KMS-11 (cell line): Measurements from ENCODE around the gene KCTD15.

ENCODE experiments used
- H2AFZ ChIP-seq: fragments of 200-600 bp; sonication (generic); 2 replicates; pipeline ENCODE4 v1.6.1; 2016; ENCODE audit warnings: antibody characterized with exemption, mixed run types, low read depth
- H3K27ac ChIP-seq: fragments of 200-600 bp; sonication (generic); 2 replicates; pipeline ENCODE4 v1.6.1; 2016; ENCODE audit warnings: mild to moderate bottlenecking, mixed run types
- H3K27me3 ChIP-seq: fragments of 200-600 bp; sonication (generic); 2 replicates; pipeline ENCODE4 v1.6.1; 2017; ENCODE audit warnings: mild to moderate bottlenecking, low read depth, mixed run types, moderate library complexity; ENCODE audit not compliant: insufficient read depth
- H3K36me3 ChIP-seq: fragments of 200-600 bp; sonication (generic); 2 replicates; pipeline ENCODE4 v1.6.1; 2017; ENCODE audit warnings: mild to moderate bottlenecking, mixed run types; ENCODE audit not compliant: insufficient read depth
- H3K4me1 ChIP-seq: fragments of 200-600 bp; sonication (generic); 2 replicates; pipeline ENCODE4 v1.6.1; 2016; ENCODE audit warnings: mild to moderate bottlenecking, low read depth, mixed run types; ENCODE audit not compliant: poor library complexity, severe bottlenecking
- H3K4me2 ChIP-seq: fragments of 200-600 bp; sonication (generic); 2 replicates; pipeline ENCODE4 v1.7.0; 2016; ENCODE audit warnings: mild to moderate bottlenecking, mixed run types
- H3K4me3 ChIP-seq: fragments of 200-600 bp; sonication (generic); IDR thresholded peaks from 2 replicates; pipeline ENCODE4 v1.6.1; 2017; ENCODE audit warnings: low read depth, low read length, mixed read lengths; ENCODE audit not compliant: insufficient read depth
- H3K79me2 ChIP-seq: fragments of 200-600 bp; sonication (generic); 2 replicates; pipeline ENCODE4 v1.6.1; 2016; ENCODE audit warnings: low read depth, mixed run types; ENCODE audit not compliant: insufficient read depth
- H3K9ac ChIP-seq: fragments of 200-600 bp; sonication (generic); 2 replicates; pipeline ENCODE4 v1.6.1; 2016; ENCODE audit warnings: mild to moderate bottlenecking, mixed run types
- H4K20me1 ChIP-seq: fragments of 200-600 bp; sonication (generic); 2 replicates; pipeline ENCODE4 v1.6.1; 2016; ENCODE audit warnings: mild to moderate bottlenecking, mixed run types; ENCODE audit not compliant: insufficient read depth
- TF ChIP-seq, protein P1 (sequence below): fragments of 200-600 bp; sonication (generic); conservative IDR thresholded peaks from 2 replicates; pipeline ENCODE4 v1.6.1; 2017; ENCODE audit warnings: low read depth, mild to moderate bottlenecking, antibody characterized with exemption, low read length, moderate library complexity, mixed read lengths

Gene KCTD15

GRCh38 chr19:33825556-33825955 is 28.9 kb downstream of the KCTD15 start:
- no peaks in the 10 kb centered on the region for H4K20me1 ChIP-seq
- H3K36me3 ChIP-seq, result no peaks in the 10 kb centered on the region
- H3K27ac ChIP-seq, result no peak overlapping the region
- H3K79me2 ChIP-seq, result no peaks in the 10 kb centered on the region
- no peak overlapping the region for H3K4me3 ChIP-seq
- TF ChIP-seq, protein P1, sequence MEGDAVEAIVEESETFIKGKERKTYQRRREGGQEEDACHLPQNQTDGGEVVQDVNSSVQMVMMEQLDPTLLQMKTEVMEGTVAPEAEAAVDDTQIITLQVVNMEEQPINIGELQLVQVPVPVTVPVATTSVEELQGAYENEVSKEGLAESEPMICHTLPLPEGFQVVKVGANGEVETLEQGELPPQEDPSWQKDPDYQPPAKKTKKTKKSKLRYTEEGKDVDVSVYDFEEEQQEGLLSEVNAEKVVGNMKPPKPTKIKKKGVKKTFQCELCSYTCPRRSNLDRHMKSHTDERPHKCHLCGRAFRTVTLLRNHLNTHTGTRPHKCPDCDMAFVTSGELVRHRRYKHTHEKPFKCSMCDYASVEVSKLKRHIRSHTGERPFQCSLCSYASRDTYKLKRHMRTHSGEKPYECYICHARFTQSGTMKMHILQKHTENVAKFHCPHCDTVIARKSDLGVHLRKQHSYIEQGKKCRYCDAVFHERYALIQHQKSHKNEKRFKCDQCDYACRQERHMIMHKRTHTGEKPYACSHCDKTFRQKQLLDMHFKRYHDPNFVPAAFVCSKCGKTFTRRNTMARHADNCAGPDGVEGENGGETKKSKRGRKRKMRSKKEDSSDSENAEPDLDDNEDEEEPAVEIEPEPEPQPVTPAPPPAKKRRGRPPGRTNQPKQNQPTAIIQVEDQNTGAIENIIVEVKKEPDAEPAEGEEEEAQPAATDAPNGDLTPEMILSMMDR, result no peak
- no peak overlapping the region for H3K4me2 ChIP-seq
- H3K27me3 ChIP-seq, result no peaks in the 10 kb centered on the region
- H2AFZ ChIP-seq, result no peak overlapping the region
- H3K9ac ChIP-seq, result no peak overlapping the region
- H3K4me1 ChIP-seq, result no peaks in the 10 kb centered on the region

- Histone ChIP-seq H3K4me3 (no peak overlapping the region), H3K9ac (no peak overlapping the region), H3K36me3 (no peaks in the 10 kb centered on the region), H3K27ac (no peak overlapping the region), H2AFZ (no peak overlapping the region), H3K4me1 (no peaks in the 10 kb centered on the region), H3K79me2 (no peaks in the 10 kb centered on the region), H4K20me1 (no peaks in the 10 kb centered on the region), H3K27me3 (no peaks in the 10 kb centered on the region), H3K4me2 (no peak overlapping the region)
- TF ChIP-seq, protein P1, result no peak
These were observed 29.9 kb downstream of the KCTD15 start for GRCh38 chr19:33826521-33826920.

- Histone ChIP-seq H2AFZ (no peak overlapping the region), H3K27ac (no peak overlapping the region), H3K27me3 (no peaks in the 10 kb centered on the region), H3K4me2 (no peak overlapping the region), H3K4me3 (no peak overlapping the region), H3K9ac (no peak overlapping the region), H3K36me3 (no peaks in the 10 kb centered on the region), H3K79me2 (no peaks in the 10 kb centered on the region), H3K4me1 (no peaks in the 10 kb centered on the region), H4K20me1 (no peaks in the 10 kb centered on the region)
- TF ChIP-seq, protein P1, result no peak
These were observed 31.8 kb downstream of the KCTD15 start for GRCh38 chr19:33828266-33829075.

DNA sequence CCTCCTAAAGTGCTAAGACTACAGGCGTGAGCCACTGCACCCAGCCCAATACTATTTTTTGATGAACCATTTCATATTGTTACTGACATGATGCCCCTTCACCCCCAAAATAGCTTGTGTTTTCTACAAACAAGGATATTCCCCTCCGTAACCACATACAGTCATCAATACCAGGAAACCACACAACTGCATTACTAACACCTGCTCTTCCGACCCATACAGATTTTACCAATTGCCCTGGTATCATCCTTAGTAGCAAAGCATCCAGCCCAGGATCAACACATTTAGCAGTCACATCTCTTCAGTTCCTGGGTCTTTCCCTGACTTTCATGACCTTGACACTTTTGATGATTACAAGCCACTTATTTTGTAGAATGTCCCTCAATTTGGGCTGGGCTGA is 33.6 kb downstream of the KCTD15 start:
- no peaks in the 10 kb centered on the region for H3K4me1 ChIP-seq
- no peak overlapping the region for H3K4me3 ChIP-seq
- TF ChIP-seq, protein P1, result no peak
- H4K20me1 ChIP-seq, result no peaks in the 10 kb centered on the region
- H3K79me2 ChIP-seq, result no peaks in the 10 kb centered on the region
- H3K36me3 ChIP-seq, result no peaks in the 10 kb centered on the region
- no peak overlapping the region for H2AFZ ChIP-seq
- no peak overlapping the region for H3K9ac ChIP-seq
- H3K4me2 ChIP-seq, result no peak overlapping the region
- H3K27ac ChIP-seq, result no peak overlapping the region
- no peaks in the 10 kb centered on the region for H3K27me3 ChIP-seq
